Cardiac fibroblast (primary cell): ENCODE measurements around the gene GRK5.

ENCODE experiments used
- DNase-seq, 2 donors: peaks; one replicate each; pipeline versions ENCODE4 v3.0.0 to v3.0.0-alpha.2; 2010; ENCODE audit warnings: low read depth in 2 of 2
- H3K4me3 ChIP-seq, 2 donors: replicated peaks in 1 of 2; 1 replicate in 1 of 2; 2 replicates in 1 of 2; pipeline ENCODE4 v1.5.1; 2011; ENCODE audit warnings: low read depth in 2 of 2, low read length in 2 of 2, mild to moderate bottlenecking in 2 of 2, moderate library complexity in 1 of 2
- CTCF ChIP-seq: IDR thresholded peaks from one replicate; pipeline ENCODE4 v1.5.1; 2011; ENCODE audit warnings: low read depth, mild to moderate bottlenecking, low read length, inconsistent platforms

GRK5 gene

GRCh38 chr10:119314061-119314460 is 106.7 kb downstream of the GRK5 start:
- no peak for DNase-seq
- H3K4me3 ChIP-seq = no peak overlapping the region
- no peak for TF ChIP-seq CTCF

- TF ChIP-seq CTCF = no peak
- DNase-seq = no peak
Measured at GRCh38 chr10:119314486-119314885, 107.1 kb downstream of the GRK5 start.

GRCh38 chr10:119315128-119316001 is 108.0 kb downstream of the GRK5 start:
- DNase-seq = peak; percentile 86 to 95
- TF ChIP-seq CTCF = no peak
- peak overlapping the region in 1 of 2 donors; percentile 9 for H3K4me3 ChIP-seq

More at GRCh38 chr10:119314486-119314885, 107.1 kb downstream of the GRK5 start:
- H3K4me3 ChIP-seq = no peak overlapping the region

GRCh38 chr10:119316002-119316358 is 108.6 kb downstream of the GRK5 start:
- no peak for DNase-seq
- no peak overlapping the region for H3K4me3 ChIP-seq
- no peak for TF ChIP-seq CTCF

- no peak overlapping the region for H3K4me3 ChIP-seq
- DNase-seq = peak; percentile 67 to 85
- no peak for TF ChIP-seq CTCF
Measured at GRCh38 chr10:119316729-119317097, 109.3 kb downstream of the GRK5 start.

GRCh38 chr10:119318411-119319160 is 111.2 kb downstream of the GRK5 start:
- no peak for TF ChIP-seq CTCF
- H3K4me3 ChIP-seq = no peak overlapping the region
- DNase-seq = no peak
